Vagina (tissue), 2 donors: Measurements from ENCODE around the gene MSANTD3. TPM values are rescaled to one million over a fixed set of nuclear protein-coding genes. Genes with fewer than 3 reads are reported as not detected.

Experiments used
- DNase-seq, 2 donors: peaks; one replicate each; pipeline ENCODE4 v3.0.0-alpha.2; 2017; ENCODE audit errors: extremely low spot score in 2 of 2
- H3K27ac ChIP-seq: fragments of 200-600 bp; sonication (generic); one replicate; pipeline ENCODE4 v1.5.1; 2019
- H3K27me3 ChIP-seq: fragments of 200-600 bp; sonication (generic); one replicate; pipeline ENCODE4 v1.5.1; 2019
- H3K36me3 ChIP-seq, 2 donors: fragments of 200-600 bp; sonication (generic); one replicate each; pipeline ENCODE4 v1.5.1; 2017 to 2019
- H3K4me1 ChIP-seq: fragments of 200-600 bp; sonication (generic); one replicate; pipeline ENCODE4 v1.5.1; 2019
- H3K4me3 ChIP-seq, 2 donors: fragments of 200-600 bp; sonication (generic); 1 replicate in 1 of 2; 2 replicates in 1 of 2; pipeline ENCODE4 v1.5.1; 2016 to 2019
- H3K9me3 ChIP-seq: fragments of 200-600 bp; sonication (generic); one replicate; pipeline ENCODE4 v1.5.1; 2019
- POLR2A ChIP-seq, 2 donors: fragments of 450-650 bp; IDR thresholded peaks; one replicate each; pipeline ENCODE4 v1.6.1; 2017; ENCODE audit warnings: antibody characterized with exemption in 2 of 2, mild to moderate bottlenecking in 2 of 2, moderate library complexity in 2 of 2
- POLR2AphosphoS5 ChIP-seq, 2 donors: sonication (generic); formaldehyde crosslinking; IDR thresholded peaks; one replicate each; pipeline ENCODE4 v1.9.0; 2017; ENCODE audit warnings: antibody characterized with exemption in 2 of 2, mild to moderate bottlenecking in 2 of 2, low read depth in 1 of 2; ENCODE audit not compliant: insufficient read depth in 1 of 2
- intact Hi-C: fragments of 100-400 bp; cut with DNase I; formaldehyde crosslinking; loops from one replicate; pipeline ENCODE4 v1.15.1; 2023
- total RNA-seq: library from RNA; depleted of rRNA; stranded (reverse); fragments of >200 nt; gene quantifications from one replicate; pipeline ENCODE4 v1.2.3, GENCODE V29; 2016
- TF ChIP-seq, protein P1 (sequence below), 3 experiments: fragments of 450-650 bp in 2 of 3; fragments of 200-600 bp in 1 of 3; sonication (generic) in 1 of 3; IDR thresholded peaks; one replicate each; pipeline ENCODE4 v1.5.1; 2017 to 2019; ENCODE audit warnings: antibody characterized with exemption in 3 of 3, mild to moderate bottlenecking in 2 of 3, moderate library complexity in 2 of 3

Gene MSANTD3
- total RNA-seq, 1 donor from 2014 or later = 27.3 TPM

DNA sequence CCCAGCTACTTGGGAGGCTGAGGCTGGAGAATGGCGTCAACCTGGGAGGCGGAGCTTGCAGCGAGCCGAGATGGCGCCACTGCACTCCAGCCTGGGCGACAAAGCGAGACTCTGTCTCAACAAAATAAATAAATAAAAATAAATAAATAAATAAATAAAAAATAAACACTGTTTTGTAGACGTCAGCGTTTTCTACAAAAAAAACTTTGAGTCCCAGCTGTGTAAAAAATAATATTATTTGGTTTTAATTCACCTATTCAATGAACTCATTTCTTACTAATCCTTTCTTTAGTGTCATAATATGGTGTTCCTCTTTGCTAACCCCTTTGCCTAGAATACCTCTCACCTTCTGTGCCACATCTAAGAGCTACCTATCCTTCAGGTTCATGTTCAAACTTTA lies 30.2 kb upstream of the MSANTD3 start:
- DNase-seq = no peak
- H3K9me3 ChIP-seq = no peaks in the 10 kb centered on the region
- no peak overlapping the region for H3K27ac ChIP-seq
- H3K4me1 ChIP-seq = no peaks in the 10 kb centered on the region
- no peaks in the 10 kb centered on the region for H3K36me3 ChIP-seq
- no peak for TF ChIP-seq POLR2A (IDR thresholded peaks at IDR 0.05)
- TF ChIP-seq, protein P1, sequence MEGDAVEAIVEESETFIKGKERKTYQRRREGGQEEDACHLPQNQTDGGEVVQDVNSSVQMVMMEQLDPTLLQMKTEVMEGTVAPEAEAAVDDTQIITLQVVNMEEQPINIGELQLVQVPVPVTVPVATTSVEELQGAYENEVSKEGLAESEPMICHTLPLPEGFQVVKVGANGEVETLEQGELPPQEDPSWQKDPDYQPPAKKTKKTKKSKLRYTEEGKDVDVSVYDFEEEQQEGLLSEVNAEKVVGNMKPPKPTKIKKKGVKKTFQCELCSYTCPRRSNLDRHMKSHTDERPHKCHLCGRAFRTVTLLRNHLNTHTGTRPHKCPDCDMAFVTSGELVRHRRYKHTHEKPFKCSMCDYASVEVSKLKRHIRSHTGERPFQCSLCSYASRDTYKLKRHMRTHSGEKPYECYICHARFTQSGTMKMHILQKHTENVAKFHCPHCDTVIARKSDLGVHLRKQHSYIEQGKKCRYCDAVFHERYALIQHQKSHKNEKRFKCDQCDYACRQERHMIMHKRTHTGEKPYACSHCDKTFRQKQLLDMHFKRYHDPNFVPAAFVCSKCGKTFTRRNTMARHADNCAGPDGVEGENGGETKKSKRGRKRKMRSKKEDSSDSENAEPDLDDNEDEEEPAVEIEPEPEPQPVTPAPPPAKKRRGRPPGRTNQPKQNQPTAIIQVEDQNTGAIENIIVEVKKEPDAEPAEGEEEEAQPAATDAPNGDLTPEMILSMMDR (IDR thresholded peaks at IDR 0.05) = no peak
- TF ChIP-seq POLR2AphosphoS5 (IDR thresholded peaks at IDR 0.05; ENCODE audit: insufficient read depth in 1 of 2, low read depth in 1 of 2) = no peak
- H3K4me3 ChIP-seq = no peak overlapping the region
- no peaks in the 10 kb centered on the region for H3K27me3 ChIP-seq
- intact Hi-C loops = no loop called here

GRCh38 chr9:100397529-100398266 lies 29.2 kb upstream of the MSANTD3 start:
- Histone ChIP-seq H3K36me3 (no peaks in the 10 kb centered on the region), H3K9me3 (no peaks in the 10 kb centered on the region), H3K4me1 (no peaks in the 10 kb centered on the region), H3K27ac (no peak overlapping the region), H3K4me3 (no peak overlapping the region), H3K27me3 (no peaks in the 10 kb centered on the region)
- DNase-seq = no peak
- intact Hi-C loops = no loop called here
- TF ChIP-seq POLR2A (IDR thresholded peaks at IDR 0.05) (no peak), POLR2AphosphoS5 (IDR thresholded peaks at IDR 0.05; ENCODE audit: insufficient read depth in 1 of 2, low read depth in 1 of 2) (no peak)
- TF ChIP-seq, protein P1 (IDR thresholded peaks at IDR 0.05) = no peak

DNA sequence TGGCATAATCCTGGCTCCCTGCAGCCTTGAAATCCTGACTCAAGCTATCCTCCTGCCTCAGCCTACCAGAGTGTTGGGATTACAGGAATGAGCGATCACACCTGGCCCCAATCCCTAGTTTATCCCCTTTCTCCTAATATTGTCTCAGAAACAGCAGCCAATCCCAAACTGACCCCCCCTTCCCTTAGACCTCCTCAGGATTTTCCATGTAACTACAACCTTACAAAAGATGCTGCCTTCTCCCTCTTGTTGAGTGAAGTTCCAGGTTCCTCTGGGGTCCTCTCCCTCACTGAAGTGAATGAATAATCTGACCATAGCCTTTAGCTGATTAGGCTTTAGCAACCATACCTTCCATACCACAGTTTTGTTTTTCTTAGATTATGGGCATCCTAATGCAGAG lies 25.9 kb upstream of the MSANTD3 start:
- intact Hi-C loops = no loop called here
- H3K27ac ChIP-seq = no peak overlapping the region

GRCh38 chr9:100406962-100407361 lies 20.0 kb upstream of the MSANTD3 start:
- Histone ChIP-seq H3K9me3 (no peaks in the 10 kb centered on the region), H3K27ac (no peak overlapping the region), H3K4me3 (no peak overlapping the region), H3K36me3 (no peaks in the 10 kb centered on the region), H3K4me1 (no peaks in the 10 kb centered on the region), H3K27me3 (no peaks in the 10 kb centered on the region)
- intact Hi-C loops = no loop called here
- TF ChIP-seq POLR2A (IDR thresholded peaks at IDR 0.05) = no peak
- no peak for TF ChIP-seq POLR2AphosphoS5 (IDR thresholded peaks at IDR 0.05; ENCODE audit: insufficient read depth in 1 of 2, low read depth in 1 of 2)
- TF ChIP-seq, protein P1 (IDR thresholded peaks at IDR 0.05) = no peak
- DNase-seq = no peak

More for the DNA sequence above, 25.9 kb upstream of the MSANTD3 start:
- Histone ChIP-seq H3K4me3 (no peak overlapping the region), H3K4me1 (no peaks in the 10 kb centered on the region), H3K27me3 (no peaks in the 10 kb centered on the region), H3K9me3 (no peaks in the 10 kb centered on the region), H3K36me3 (no peaks in the 10 kb centered on the region)
- TF ChIP-seq, protein P1 (IDR thresholded peaks at IDR 0.05) = no peak
- TF ChIP-seq POLR2A (IDR thresholded peaks at IDR 0.05) (no peak), POLR2AphosphoS5 (IDR thresholded peaks at IDR 0.05; ENCODE audit: insufficient read depth in 1 of 2, low read depth in 1 of 2) (no peak)
- no peak for DNase-seq

- Histone ChIP-seq H3K4me1 (no peaks in the 10 kb centered on the region), H3K27me3 (no peaks in the 10 kb centered on the region), H3K27ac (no peak overlapping the region), H3K4me3 (no peak overlapping the region), H3K9me3 (no peaks in the 10 kb centered on the region), H3K36me3 (no peaks in the 10 kb centered on the region)
- TF ChIP-seq POLR2A (IDR thresholded peaks at IDR 0.05) (no peak), POLR2AphosphoS5 (IDR thresholded peaks at IDR 0.05; ENCODE audit: insufficient read depth in 1 of 2, low read depth in 1 of 2) (no peak)
- TF ChIP-seq, protein P1 (IDR thresholded peaks at IDR 0.05) = no peak
- intact Hi-C loops = no loop called here
- no peak for DNase-seq
Observed at GRCh38 chr9:100408546-100409175, 18.3 kb upstream of the MSANTD3 start.
